GM10248 (cell line): Measurements from ENCODE around the gene KMT2C.

Source experiments
- CTCF ChIA-PET: fragments of 300-600 bp; sonication (Branson Sonifier 250); formaldehyde crosslinking; extraction: SDS; loops from one replicate; lab custom pipeline; 2021; ENCODE audit warnings: antibody characterized with exemption; lab: Yijun Ruan, JAX
- POLR2A ChIA-PET: fragments of 350-650 bp; sonication (Branson Sonifier 250); formaldehyde crosslinking; extraction: SDS; loops from one replicate; lab custom pipeline; 2020; ENCODE audit warnings: antibody characterized with exemption; lab: Yijun Ruan, JAX
- DNase-seq: peaks from one replicate; pipeline ENCODE4 v3.0.0; 2012; ENCODE audit errors: extremely low spot score
- TF ChIP-seq, protein P1 (sequence below): IDR thresholded peaks from 2 replicates; pipeline ENCODE4 v1.5.1; 2012; ENCODE audit warnings: mild to moderate bottlenecking, low read depth; ENCODE audit errors: extremely low read depth, missing control alignments, control extremely low read depth

KMT2C gene

DNA sequence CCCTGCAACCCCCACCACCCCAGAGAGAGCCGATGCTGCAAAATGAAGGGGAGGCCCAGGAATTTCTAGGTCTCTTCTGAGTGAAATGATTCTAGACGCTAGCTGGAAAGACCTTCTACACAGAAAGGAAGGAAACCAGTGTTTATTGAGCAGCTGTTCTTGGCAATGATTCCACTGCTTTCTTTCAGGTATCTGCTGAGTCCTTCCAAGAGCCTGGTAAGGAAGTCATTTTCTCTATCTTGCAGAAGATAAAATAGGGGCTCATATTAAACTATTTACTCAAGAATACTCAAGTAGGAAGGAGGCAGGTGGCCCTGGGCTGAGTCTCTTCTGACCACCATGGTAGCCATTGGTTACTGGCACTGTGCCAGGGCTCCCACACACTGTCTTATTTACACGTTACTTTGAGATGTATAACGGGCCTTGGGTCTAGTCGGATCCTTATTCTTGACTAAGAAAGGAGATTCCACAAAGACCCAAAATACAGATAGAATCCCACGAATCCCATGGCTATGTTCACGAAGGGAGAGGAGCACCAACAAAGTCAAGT, 298.3 kb downstream of the KMT2C start:
- DNase-seq = no peak

DNA sequence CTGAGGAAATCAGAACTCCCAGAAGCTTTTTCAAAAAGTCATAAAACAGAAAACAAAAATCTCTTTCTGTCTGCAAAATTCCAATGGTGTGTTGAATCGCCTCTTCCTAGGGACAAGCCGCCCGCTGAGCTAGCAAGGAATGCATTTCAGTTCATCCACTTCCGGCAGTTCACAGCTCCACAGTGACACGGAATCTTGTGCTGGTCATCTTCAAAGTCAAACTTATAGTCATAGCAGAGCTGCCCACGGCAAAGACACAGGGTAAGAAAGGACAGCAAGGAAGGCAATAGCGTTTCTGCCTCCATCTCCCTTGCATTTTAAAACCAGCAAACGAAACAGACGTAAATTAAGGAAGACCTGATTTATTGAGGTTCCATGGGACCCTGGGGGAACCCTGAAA, 299.1 kb downstream of the KMT2C start:
- DNase-seq = no peak
- TF ChIP-seq, protein P1, sequence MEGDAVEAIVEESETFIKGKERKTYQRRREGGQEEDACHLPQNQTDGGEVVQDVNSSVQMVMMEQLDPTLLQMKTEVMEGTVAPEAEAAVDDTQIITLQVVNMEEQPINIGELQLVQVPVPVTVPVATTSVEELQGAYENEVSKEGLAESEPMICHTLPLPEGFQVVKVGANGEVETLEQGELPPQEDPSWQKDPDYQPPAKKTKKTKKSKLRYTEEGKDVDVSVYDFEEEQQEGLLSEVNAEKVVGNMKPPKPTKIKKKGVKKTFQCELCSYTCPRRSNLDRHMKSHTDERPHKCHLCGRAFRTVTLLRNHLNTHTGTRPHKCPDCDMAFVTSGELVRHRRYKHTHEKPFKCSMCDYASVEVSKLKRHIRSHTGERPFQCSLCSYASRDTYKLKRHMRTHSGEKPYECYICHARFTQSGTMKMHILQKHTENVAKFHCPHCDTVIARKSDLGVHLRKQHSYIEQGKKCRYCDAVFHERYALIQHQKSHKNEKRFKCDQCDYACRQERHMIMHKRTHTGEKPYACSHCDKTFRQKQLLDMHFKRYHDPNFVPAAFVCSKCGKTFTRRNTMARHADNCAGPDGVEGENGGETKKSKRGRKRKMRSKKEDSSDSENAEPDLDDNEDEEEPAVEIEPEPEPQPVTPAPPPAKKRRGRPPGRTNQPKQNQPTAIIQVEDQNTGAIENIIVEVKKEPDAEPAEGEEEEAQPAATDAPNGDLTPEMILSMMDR = no peak
- CTCF ChIA-PET = interaction anchor here (1.3 to 3.4 kb wide), 3 partner anchors 10 to 13 kb away, joined by 4 to 10 read pairs (median 5); no protein-coding TSS in a partner anchor

More for the DNA sequence above, 298.3 kb downstream of the KMT2C start:
- CTCF ChIA-PET = no interaction called here
- TF ChIP-seq, protein P1 = no peak
- POLR2A ChIA-PET = no interaction called here

DNA sequence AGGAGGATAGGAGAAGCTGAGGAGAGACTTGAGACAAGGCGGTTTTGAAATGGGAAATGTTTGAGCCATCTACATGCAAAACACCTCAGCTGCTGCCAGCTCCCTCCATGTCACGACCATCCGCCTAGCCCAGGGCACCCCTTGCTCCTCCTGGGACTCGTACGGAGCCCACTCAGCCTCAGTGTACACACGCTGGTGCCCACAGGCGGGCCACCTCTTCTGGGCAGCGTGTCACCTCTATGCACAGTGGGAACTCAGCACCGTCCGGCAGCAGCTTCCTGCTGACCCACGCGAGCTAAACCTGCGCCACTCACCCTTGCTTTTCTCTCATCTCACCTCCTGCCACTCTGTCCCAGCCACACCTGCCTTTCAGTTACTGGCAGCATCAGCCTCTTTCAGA, 302.0 kb downstream of the KMT2C start:
- no peak for DNase-seq
- TF ChIP-seq, protein P1 = no peak
- POLR2A ChIA-PET = no interaction called here
- CTCF ChIA-PET = interaction anchor here (3.4 kb wide), 1 partner anchor 10 kb away, joined by 10 read pairs; no protein-coding TSS in a partner anchor

More for the DNA sequence above, 299.1 kb downstream of the KMT2C start:
- POLR2A ChIA-PET = no interaction called here

DNA sequence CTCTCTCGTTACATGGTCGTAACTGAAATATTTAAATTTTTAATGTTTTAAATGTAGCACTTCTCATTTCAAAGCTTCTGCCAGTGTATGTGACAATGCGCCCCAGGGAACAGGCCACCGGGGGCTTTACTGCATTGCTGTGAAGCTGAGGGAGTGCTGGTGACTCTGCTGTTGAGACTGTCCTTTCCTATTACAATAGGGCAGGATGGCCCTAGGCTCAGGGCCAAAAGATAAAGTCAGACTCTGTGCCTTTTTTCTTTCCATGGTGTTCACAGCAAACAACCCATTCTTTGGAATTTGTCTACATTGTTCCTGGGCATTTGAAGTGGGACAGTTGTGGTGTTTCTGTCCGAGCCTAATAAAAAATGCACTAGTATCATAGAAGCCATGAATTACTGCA, 303.0 kb downstream of the KMT2C start:
- ChIA-PET POLR2A (no interaction called here), CTCF (interaction anchor here (0.9 kb wide), 1 partner anchor 9 kb away, joined by 4 read pairs; no protein-coding TSS in a partner anchor)
- DNase-seq = no peak
- TF ChIP-seq, protein P1 = no peak

DNA sequence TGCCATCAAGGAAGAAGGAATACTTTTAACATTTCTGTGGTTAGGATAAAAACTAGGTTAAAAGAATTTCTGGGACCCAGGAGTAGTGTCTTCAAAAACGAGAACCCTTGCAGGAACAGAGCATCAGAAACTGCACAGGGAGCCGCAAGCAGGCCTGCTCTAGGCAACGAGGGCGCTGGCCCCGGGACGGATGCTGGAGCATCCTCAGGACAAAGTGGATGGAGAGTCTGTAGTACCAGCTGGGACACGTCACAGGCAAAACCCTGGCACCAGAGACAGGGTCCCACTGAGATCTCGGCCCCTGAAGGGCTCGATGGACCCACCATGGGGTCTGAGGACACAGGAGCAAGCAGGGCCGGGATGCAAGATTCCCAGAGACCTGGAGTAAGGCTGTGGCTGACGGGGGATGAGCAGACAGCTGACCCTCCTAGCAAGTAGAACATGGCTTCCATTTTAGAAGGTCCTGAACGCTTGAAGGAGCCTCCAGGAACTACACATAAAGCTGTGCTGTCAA, 303.8 kb downstream of the KMT2C start:
- no peak for DNase-seq
- TF ChIP-seq, protein P1 = no peak
- CTCF ChIA-PET = no interaction called here
- POLR2A ChIA-PET = interaction anchor here (0.6 kb wide), 1 partner anchor 1066 kb away, joined by 3 read pairs; no protein-coding TSS in a partner anchor

DNA sequence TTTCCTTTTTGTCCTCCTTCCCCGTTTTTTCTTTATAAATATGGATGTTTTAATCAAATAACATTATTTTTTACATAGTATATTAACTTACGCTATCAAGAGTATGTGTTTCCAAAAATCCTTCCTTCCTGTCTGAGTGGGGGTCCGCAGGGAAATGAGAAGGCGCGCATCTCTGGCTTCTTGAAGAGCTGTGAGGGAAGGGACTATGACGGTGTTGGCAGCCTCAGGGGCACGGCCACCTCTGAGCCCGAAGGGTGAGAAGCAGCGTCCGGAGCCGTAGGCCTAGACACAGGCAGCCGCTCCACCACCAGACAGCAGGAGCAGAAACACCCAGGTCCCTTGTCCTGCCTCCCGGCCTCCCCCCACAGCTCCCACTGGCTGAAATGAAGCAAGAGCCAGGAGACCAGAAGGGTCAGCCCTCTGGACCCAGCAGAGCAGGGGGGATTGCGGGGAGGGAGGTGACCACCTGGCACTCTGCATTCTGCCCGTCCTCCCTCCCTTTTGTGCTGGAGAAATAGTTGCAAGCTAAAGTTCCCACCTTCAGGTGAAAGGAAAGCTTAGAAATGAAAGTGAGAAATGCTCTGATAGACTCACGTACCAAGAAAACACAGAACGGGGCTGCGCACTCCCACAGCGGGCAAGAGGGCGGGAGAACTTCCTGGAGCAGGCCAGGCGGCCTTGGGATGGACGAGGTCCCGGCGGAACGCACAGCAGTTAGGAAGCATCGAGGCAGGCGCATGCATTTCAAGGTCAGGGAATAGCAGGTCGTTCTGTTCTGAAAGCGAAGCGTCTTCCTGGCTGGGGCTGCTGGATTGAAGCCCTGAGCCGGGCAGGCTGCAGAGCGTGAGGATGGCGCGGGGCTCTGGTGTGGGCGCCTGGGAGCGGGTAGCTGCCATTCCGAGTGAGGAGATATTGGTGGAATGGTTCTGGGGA, 304.9 kb downstream of the KMT2C start:
- ChIA-PET POLR2A (interaction anchor here (0.6 kb wide), 1 partner anchor 1065 kb away, joined by 3 read pairs; no protein-coding TSS in a partner anchor), CTCF (no interaction called here)
- TF ChIP-seq, protein P1 = no peak
- no peak for DNase-seq
